ENCODE measurements around the gene DOC2B. TPM values are rescaled to one million over a fixed set of nuclear protein-coding genes. Genes with fewer than 3 reads are reported as not detected.

The DOC2B gene
- total RNA-seq, 1 donor from 2014 or later = 0.34 TPM

- H3K9me3 Mint-ChIP-seq = no peaks in the 10 kb centered on the region
- H3K9me3 ChIP-seq (ENCODE audit: low read depth) = no peaks in the 10 kb centered on the region
- H3K79me2 ChIP-seq (ENCODE audit: low read depth) = no peaks in the 10 kb centered on the region
- no peak for DNase-seq (ENCODE audit: low spot score)
- TF ChIP-seq, protein P1, sequence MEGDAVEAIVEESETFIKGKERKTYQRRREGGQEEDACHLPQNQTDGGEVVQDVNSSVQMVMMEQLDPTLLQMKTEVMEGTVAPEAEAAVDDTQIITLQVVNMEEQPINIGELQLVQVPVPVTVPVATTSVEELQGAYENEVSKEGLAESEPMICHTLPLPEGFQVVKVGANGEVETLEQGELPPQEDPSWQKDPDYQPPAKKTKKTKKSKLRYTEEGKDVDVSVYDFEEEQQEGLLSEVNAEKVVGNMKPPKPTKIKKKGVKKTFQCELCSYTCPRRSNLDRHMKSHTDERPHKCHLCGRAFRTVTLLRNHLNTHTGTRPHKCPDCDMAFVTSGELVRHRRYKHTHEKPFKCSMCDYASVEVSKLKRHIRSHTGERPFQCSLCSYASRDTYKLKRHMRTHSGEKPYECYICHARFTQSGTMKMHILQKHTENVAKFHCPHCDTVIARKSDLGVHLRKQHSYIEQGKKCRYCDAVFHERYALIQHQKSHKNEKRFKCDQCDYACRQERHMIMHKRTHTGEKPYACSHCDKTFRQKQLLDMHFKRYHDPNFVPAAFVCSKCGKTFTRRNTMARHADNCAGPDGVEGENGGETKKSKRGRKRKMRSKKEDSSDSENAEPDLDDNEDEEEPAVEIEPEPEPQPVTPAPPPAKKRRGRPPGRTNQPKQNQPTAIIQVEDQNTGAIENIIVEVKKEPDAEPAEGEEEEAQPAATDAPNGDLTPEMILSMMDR (IDR thresholded peaks at IDR 0.05) = no peak
- no peak for TF ChIP-seq EZH2 (IDR thresholded peaks at IDR 0.05)
- TF ChIP-seq EZH2phosphoT487 (IDR thresholded peaks at IDR 0.05) = no peak
- peak overlapping the region; percentile 33 for H3K4me3 Mint-ChIP-seq
- H3K4me2 ChIP-seq = no peak overlapping the region
- H3K27me3 ChIP-seq = no peaks in the 10 kb centered on the region
- peaks cover 7% of the 10 kb centered on the region for H3K4me1 ChIP-seq
- H3K27me3 Mint-ChIP-seq (ENCODE audit: insufficient read depth, low read depth) = peaks cover 11% of the 10 kb centered on the region
- H3K4me1 Mint-ChIP-seq = peaks cover 14% of the 10 kb centered on the region
- no peak overlapping the region for H3K27ac Mint-ChIP-seq
- no peak overlapping the region for H2AFZ ChIP-seq (replicated peaks)
- H3K36me3 Mint-ChIP-seq = no peaks in the 10 kb centered on the region
- no peak overlapping the region for H3K4me3 ChIP-seq
- H3K36me3 ChIP-seq = no peaks in the 10 kb centered on the region
- H3K9ac ChIP-seq = no peak overlapping the region
- peaks cover 4% of the 10 kb centered on the region for H3F3A ChIP-seq (ENCODE audit: low read depth)
- H4K20me1 ChIP-seq (ENCODE audit: low read depth) = no peaks in the 10 kb centered on the region
- no peak overlapping the region for H3K27ac ChIP-seq
These were observed 42.4 kb upstream of the DOC2B start for GRCh38 chr17:223723-224471.

DNA sequence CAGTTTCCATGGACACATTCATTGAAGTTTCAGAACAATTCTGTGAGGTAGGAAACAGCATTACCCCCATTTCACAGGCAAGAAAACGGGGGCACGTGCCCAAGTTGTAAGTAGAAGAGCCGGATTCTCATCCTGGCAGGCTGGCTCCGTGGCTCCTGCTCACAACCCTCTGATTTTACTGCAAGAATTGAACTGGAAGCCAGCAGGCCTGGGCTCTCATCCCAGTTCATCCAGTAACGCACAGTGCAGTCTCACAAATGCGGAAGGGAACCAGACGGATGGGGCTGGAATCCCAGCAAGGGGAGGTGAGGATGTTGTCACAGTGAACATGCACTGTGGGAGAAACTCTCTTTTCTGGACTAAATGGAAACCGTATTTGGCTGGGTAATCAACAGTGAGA, 40.7 kb upstream of the DOC2B start:
- H4K20me1 ChIP-seq (ENCODE audit: low read depth) = no peaks in the 10 kb centered on the region
- no peak overlapping the region for H3K4me3 Mint-ChIP-seq
- H3K27ac Mint-ChIP-seq = peak overlapping the region; percentile 66
- H3K36me3 Mint-ChIP-seq = no peaks in the 10 kb centered on the region
- H3K4me1 Mint-ChIP-seq = peaks cover 9% of the 10 kb centered on the region
- H3K9ac ChIP-seq = no peak overlapping the region
- H3F3A ChIP-seq (ENCODE audit: low read depth) = peaks cover 4% of the 10 kb centered on the region
- no peaks in the 10 kb centered on the region for H3K9me3 Mint-ChIP-seq
- H3K9me3 ChIP-seq (ENCODE audit: low read depth) = no peaks in the 10 kb centered on the region
- H3K27me3 Mint-ChIP-seq (ENCODE audit: insufficient read depth, low read depth) = peaks cover 11% of the 10 kb centered on the region
- H3K27me3 ChIP-seq = no peaks in the 10 kb centered on the region
- no peaks in the 10 kb centered on the region for H3K79me2 ChIP-seq (ENCODE audit: low read depth)
- H3K4me2 ChIP-seq = no peak overlapping the region
- TF ChIP-seq, protein P1 (IDR thresholded peaks at IDR 0.05) = no peak
- TF ChIP-seq EZH2 (IDR thresholded peaks at IDR 0.05) = no peak
- no peak for TF ChIP-seq EZH2phosphoT487 (IDR thresholded peaks at IDR 0.05)
- no peak for DNase-seq (ENCODE audit: low spot score)
- peaks cover 3% of the 10 kb centered on the region for H3K4me1 ChIP-seq
- no peaks in the 10 kb centered on the region for H3K36me3 ChIP-seq
- H3K27ac ChIP-seq = no peak overlapping the region
- no peak overlapping the region for H2AFZ ChIP-seq (replicated peaks)
- no peak overlapping the region for H3K4me3 ChIP-seq

DNA sequence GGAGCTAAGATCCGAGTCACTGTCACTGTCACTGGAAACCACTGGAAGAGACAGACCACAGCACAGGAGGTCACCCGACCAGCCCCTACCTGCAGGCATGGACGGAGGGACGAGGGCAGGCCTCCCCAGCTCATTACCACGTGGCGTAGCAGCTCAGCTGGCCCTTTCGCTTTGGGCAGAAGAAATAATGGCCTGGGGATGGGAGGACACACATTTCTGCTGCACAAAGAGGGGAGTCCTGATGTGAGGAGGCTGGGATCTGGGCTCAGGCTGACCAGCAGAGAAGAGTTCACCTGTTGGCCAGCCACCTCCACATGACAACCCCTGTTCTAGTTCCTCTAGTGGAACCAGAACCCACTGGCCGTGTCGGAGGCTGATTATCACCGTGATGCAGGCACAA, 38.2 kb upstream of the DOC2B start:
- H3K27ac Mint-ChIP-seq = no peak overlapping the region
- H3K4me2 ChIP-seq = no peak overlapping the region
- H3K4me1 Mint-ChIP-seq = peaks cover 6% of the 10 kb centered on the region
- H3K4me3 Mint-ChIP-seq = no peak overlapping the region
- H3K27me3 ChIP-seq = no peaks in the 10 kb centered on the region
- no peak overlapping the region for H3K4me3 ChIP-seq
- peaks cover 11% of the 10 kb centered on the region for H3K27me3 Mint-ChIP-seq (ENCODE audit: insufficient read depth, low read depth)
- H3K27ac ChIP-seq = no peak overlapping the region
- no peak overlapping the region for H2AFZ ChIP-seq (replicated peaks)
- TF ChIP-seq EZH2 (IDR thresholded peaks at IDR 0.05) (no peak), EZH2phosphoT487 (IDR thresholded peaks at IDR 0.05) (no peak)
- TF ChIP-seq, protein P1 (IDR thresholded peaks at IDR 0.05) = no peak
- no peaks in the 10 kb centered on the region for H4K20me1 ChIP-seq (ENCODE audit: low read depth)
- H3K36me3 Mint-ChIP-seq = no peaks in the 10 kb centered on the region
- H3K9me3 Mint-ChIP-seq = no peaks in the 10 kb centered on the region
- DNase-seq (ENCODE audit: low spot score) = no peak
- no peaks in the 10 kb centered on the region for H3K36me3 ChIP-seq
- H3K9ac ChIP-seq = no peak overlapping the region
- peaks cover 4% of the 10 kb centered on the region for H3F3A ChIP-seq (ENCODE audit: low read depth)
- no peaks in the 10 kb centered on the region for H3K9me3 ChIP-seq (ENCODE audit: low read depth)
- H3K4me1 ChIP-seq = no peaks in the 10 kb centered on the region
- H3K79me2 ChIP-seq (ENCODE audit: low read depth) = no peaks in the 10 kb centered on the region

Measured in neural progenitor cell (in vitro differentiated cells).